ENCODE data around the gene COMMD6.

The COMMD6 gene

DNA sequence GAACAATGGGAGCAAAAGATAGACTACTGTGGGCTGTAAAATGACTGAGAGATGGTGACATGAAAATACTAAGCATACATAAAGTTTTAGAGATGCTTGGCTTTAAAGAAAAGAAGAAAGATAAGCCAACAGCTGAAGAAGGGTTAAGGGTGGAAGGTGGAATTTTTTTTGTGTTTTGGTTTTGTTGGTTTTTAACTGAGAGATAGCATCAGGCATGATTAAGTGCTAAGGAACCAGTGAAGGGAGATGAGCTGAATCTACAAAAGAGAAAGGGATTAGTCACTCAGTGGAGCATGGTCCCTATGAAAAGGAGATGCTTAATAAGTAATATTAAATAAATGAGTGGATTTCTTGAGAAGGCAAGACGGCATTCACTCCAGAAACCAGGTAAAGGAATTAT is 43.1 kb downstream of the COMMD6 start:
- H4K20me1 ChIP-seq (ENCODE audit: insufficient read depth, low read length) = no peaks in the 10 kb centered on the region
- peaks cover 33% of the 10 kb centered on the region for H3K27me3 ChIP-seq (ENCODE audit: low read depth, low read length)

DNA sequence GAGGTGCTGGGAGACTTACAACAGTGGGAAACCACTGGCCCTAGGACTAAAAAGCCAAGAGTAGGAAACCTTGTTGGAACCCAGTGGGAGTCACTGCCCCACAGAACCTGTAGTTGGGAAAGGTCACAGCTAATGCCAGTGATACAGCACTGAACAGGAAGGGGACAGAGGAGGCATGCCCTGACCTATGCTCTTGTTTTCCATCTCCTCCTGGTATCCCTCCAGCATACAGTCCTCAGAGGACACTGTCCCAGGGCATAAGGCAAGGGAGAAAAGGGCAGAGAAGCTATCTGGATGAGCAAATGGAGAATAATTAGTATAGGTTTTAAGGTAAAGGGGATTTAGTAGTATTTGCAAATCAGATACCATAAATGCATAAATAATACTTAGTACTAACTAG is 44.5 kb downstream of the COMMD6 start:
- Histone ChIP-seq H3K4me2 (ENCODE audit: low read length) (no peak overlapping the region), H3K4me3 (ENCODE audit: low read length) (no peak overlapping the region), H3K9ac (ENCODE audit: low read length) (no peak overlapping the region), H3K9me3 (ENCODE audit: insufficient read depth, low read length) (no peaks in the 10 kb centered on the region), H3K27ac (ENCODE audit: low read length) (no peak overlapping the region), H4K20me1 (ENCODE audit: insufficient read depth, low read length) (no peaks in the 10 kb centered on the region), H3K27me3 (ENCODE audit: low read depth, low read length) (peaks cover 34% of the 10 kb centered on the region), H3K36me3 (replicated peaks; ENCODE audit: low read depth, low read length) (no peaks in the 10 kb centered on the region), H3K4me1 (ENCODE audit: low read length) (peaks cover 9% of the 10 kb centered on the region), H3K79me2 (ENCODE audit: low read length) (no peaks in the 10 kb centered on the region), H2AFZ (ENCODE audit: low read depth, low read length) (no peak overlapping the region)
- TF ChIP-seq, protein P1, sequence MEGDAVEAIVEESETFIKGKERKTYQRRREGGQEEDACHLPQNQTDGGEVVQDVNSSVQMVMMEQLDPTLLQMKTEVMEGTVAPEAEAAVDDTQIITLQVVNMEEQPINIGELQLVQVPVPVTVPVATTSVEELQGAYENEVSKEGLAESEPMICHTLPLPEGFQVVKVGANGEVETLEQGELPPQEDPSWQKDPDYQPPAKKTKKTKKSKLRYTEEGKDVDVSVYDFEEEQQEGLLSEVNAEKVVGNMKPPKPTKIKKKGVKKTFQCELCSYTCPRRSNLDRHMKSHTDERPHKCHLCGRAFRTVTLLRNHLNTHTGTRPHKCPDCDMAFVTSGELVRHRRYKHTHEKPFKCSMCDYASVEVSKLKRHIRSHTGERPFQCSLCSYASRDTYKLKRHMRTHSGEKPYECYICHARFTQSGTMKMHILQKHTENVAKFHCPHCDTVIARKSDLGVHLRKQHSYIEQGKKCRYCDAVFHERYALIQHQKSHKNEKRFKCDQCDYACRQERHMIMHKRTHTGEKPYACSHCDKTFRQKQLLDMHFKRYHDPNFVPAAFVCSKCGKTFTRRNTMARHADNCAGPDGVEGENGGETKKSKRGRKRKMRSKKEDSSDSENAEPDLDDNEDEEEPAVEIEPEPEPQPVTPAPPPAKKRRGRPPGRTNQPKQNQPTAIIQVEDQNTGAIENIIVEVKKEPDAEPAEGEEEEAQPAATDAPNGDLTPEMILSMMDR (IDR thresholded peaks at IDR 0.05; ENCODE audit: low read depth, low read length) = no peak
- no peak for TF ChIP-seq EZH2phosphoT487 (IDR thresholded peaks at IDR 0.05; ENCODE audit: low read depth)

More for the DNA sequence above, 43.1 kb downstream of the COMMD6 start:
- Histone ChIP-seq H3K79me2 (ENCODE audit: low read length) (no peaks in the 10 kb centered on the region), H3K9me3 (ENCODE audit: insufficient read depth, low read length) (no peaks in the 10 kb centered on the region), H3K4me3 (ENCODE audit: low read length) (no peak overlapping the region), H3K4me1 (ENCODE audit: low read length) (peaks cover 6% of the 10 kb centered on the region), H3K36me3 (replicated peaks; ENCODE audit: low read depth, low read length) (no peaks in the 10 kb centered on the region), H3K9ac (ENCODE audit: low read length) (no peak overlapping the region), H3K4me2 (ENCODE audit: low read length) (no peak overlapping the region), H3K27ac (ENCODE audit: low read length) (no peak overlapping the region), H2AFZ (ENCODE audit: low read depth, low read length) (no peak overlapping the region)
- no peak for TF ChIP-seq EZH2phosphoT487 (IDR thresholded peaks at IDR 0.05; ENCODE audit: low read depth)

DNA sequence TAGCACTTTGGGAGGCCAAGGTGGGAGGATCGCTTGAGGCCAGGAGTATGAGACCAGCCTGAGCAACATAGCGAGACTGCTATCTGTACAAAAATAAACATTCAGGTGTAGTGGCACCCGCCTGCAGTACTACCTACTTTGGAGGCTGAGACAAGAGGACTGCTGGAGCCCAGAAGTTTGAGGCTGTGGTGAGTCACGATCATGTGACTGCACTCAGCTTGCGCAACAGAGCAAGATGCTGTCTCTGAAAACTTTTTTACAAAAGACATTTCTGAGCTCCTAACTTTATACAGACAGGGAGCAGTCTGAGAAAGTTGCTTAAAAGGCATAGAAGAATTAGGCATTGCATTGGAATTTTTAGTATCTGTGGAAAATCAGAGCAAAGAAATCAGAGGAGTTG is 45.3 kb downstream of the COMMD6 start:
- Histone ChIP-seq H3K79me2 (ENCODE audit: low read length) (no peaks in the 10 kb centered on the region), H3K27me3 (ENCODE audit: low read depth, low read length) (peaks cover 34% of the 10 kb centered on the region), H4K20me1 (ENCODE audit: insufficient read depth, low read length) (no peaks in the 10 kb centered on the region), H3K9ac (ENCODE audit: low read length) (no peak overlapping the region), H3K4me1 (ENCODE audit: low read length) (peaks cover 9% of the 10 kb centered on the region), H3K27ac (ENCODE audit: low read length) (no peak overlapping the region), H3K4me3 (ENCODE audit: low read length) (no peak overlapping the region), H3K36me3 (replicated peaks; ENCODE audit: low read depth, low read length) (no peaks in the 10 kb centered on the region), H3K4me2 (ENCODE audit: low read length) (no peak overlapping the region), H3K9me3 (ENCODE audit: insufficient read depth, low read length) (no peaks in the 10 kb centered on the region), H2AFZ (ENCODE audit: low read depth, low read length) (no peak overlapping the region)
- TF ChIP-seq, protein P1 (IDR thresholded peaks at IDR 0.05; ENCODE audit: low read depth, low read length) = no peak
- TF ChIP-seq EZH2phosphoT487 (IDR thresholded peaks at IDR 0.05; ENCODE audit: low read depth) = no peak

DNA sequence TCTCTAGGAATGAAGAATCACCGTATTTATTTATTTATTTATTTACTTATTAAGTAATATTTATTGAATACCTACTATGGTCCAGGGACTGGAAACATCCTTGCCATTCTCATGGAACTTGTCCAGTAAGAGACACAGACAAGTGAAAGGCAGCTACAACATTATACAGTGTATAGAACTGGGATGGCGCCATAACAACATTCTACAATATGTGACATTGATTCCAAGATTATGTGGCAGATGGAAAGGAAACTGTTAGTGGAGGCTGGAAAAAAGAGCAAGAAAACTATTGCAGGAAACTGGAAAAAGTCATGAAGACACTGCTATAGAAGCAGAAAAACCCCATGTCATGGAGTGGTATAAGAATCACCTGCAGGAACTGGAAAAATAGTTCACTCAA is 46.3 kb downstream of the COMMD6 start:
- Histone ChIP-seq H2AFZ (ENCODE audit: low read depth, low read length) (no peak overlapping the region), H3K9ac (ENCODE audit: low read length) (no peak overlapping the region), H3K79me2 (ENCODE audit: low read length) (no peaks in the 10 kb centered on the region), H3K4me1 (ENCODE audit: low read length) (peaks cover 9% of the 10 kb centered on the region), H3K4me3 (ENCODE audit: low read length) (no peak overlapping the region), H3K27ac (ENCODE audit: low read length) (no peak overlapping the region), H4K20me1 (ENCODE audit: insufficient read depth, low read length) (no peaks in the 10 kb centered on the region), H3K27me3 (ENCODE audit: low read depth, low read length) (peaks cover 44% of the 10 kb centered on the region), H3K36me3 (replicated peaks; ENCODE audit: low read depth, low read length) (no peaks in the 10 kb centered on the region), H3K9me3 (ENCODE audit: insufficient read depth, low read length) (no peaks in the 10 kb centered on the region), H3K4me2 (ENCODE audit: low read length) (no peak overlapping the region)
- TF ChIP-seq EZH2phosphoT487 (IDR thresholded peaks at IDR 0.05; ENCODE audit: low read depth) = no peak
- TF ChIP-seq, protein P1 (IDR thresholded peaks at IDR 0.05; ENCODE audit: low read depth, low read length) = no peak
